GM12878 (cell line): Measurements from ENCODE around the gene GNB3. TPM values are rescaled to one million over a fixed set of nuclear protein-coding genes. Genes with fewer than 3 reads are reported as not detected.

Experiments used
- polyA plus RNA-seq, 11 experiments: library from polyadenylated mRNA; depleted of rRNA in 4 of 11; unstranded in 6 of 11; stranded (reverse) in 5 of 11; fragments of >200 nt; fragmentation: Nextera tagmentation in 4 of 11; fragmentation: Illumina TruSeq in 1 of 11; extraction: Ambion mirVana in 4 of 11; extraction: Trizol in 1 of 11; gene quantifications; 1 replicate in 1 of 11; 2 replicates in 10 of 11; pipeline versions ENCODE4 v1.2.1 to v1.2.3, GENCODE V29; 2011 to 2016; ENCODE audit warnings: inconsistent platforms in 2 of 11, missing spikeins in 2 of 11, low read depth in 1 of 11
- total RNA-seq, 4 experiments: library from RNA; depleted of rRNA in 3 of 4; stranded (reverse); fragments of >200 nt in 3 of 4; fragmentation: Illumina TruSeq in 1 of 4; extraction: Trizol in 1 of 4; gene quantifications; 2 replicates each; pipeline versions ENCODE4 v1.2.1 to v1.2.3, GENCODE V29; 2013 to 2021

The GNB3 gene
- total and polyA plus RNA-seq, 10 of the 15 experiments (the other 5 are each of a cell fraction or from before 2014, with no cell fraction given) = 0.05 to 1.1 (median 0.36) TPM

Other genes with a start within 250 kb of the GNB3 start
Only the 7 nearest of the 27 such genes appear.
- 0.40 and 0.49 TPM in 2 replicates for gene CD4, start 51.4 kb upstream of the GNB3 start, total RNA-seq (2014; rRNA removed)
- gene CD4, start 51.4 kb upstream of the GNB3 start, total RNA-seq (2014; rRNA removed; fragmentation: Illumina TruSeq; extraction: Trizol) = 0.60 and 0.81 TPM in 2 replicates
- 1.6 and 1.8 TPM in 2 replicates for gene CD4, start 51.4 kb upstream of the GNB3 start, total RNA-seq (2021)
- 0.27 and 0.29 TPM in 2 replicates for gene CD4, start 51.4 kb upstream of the GNB3 start, polyA plus RNA-seq (2011; rRNA removed)
- 1.5 and 2.4 TPM in 2 replicates for gene CD4, start 51.4 kb upstream of the GNB3 start, polyA plus RNA-seq (2014; fragmentation: Illumina TruSeq; extraction: Trizol)
- under 1 TPM; 0.49 to 0.85 TPM for gene CD4, start 51.4 kb upstream of the GNB3 start, polyA plus RNA-seq (2014; fragmentation: Nextera tagmentation; extraction: Ambion mirVana)
- 0.85 and 1.3 TPM in 2 replicates for gene CD4, start 51.4 kb upstream of the GNB3 start, polyA plus RNA-seq (2014; rRNA removed)
- gene CD4, start 51.4 kb upstream of the GNB3 start, polyA plus RNA-seq (2016; fragmentation: Nextera tagmentation; extraction: Ambion mirVana) = under 1 TPM; 0.24 to 0.57 TPM
- gene GPR162, start 19.1 kb upstream of the GNB3 start, total RNA-seq (2014; rRNA removed) = not detected in 2 replicates
- not detected in 2 replicates for gene GPR162, start 19.1 kb upstream of the GNB3 start, total RNA-seq (2014; rRNA removed; fragmentation: Illumina TruSeq; extraction: Trizol)
- not detected in 2 replicates for gene GPR162, start 19.1 kb upstream of the GNB3 start, total RNA-seq (2021)
- gene GPR162, start 19.1 kb upstream of the GNB3 start, polyA plus RNA-seq (2011; rRNA removed) = 0.09 TPM in 1 of 2 replicates, not detected in the other
- gene GPR162, start 19.1 kb upstream of the GNB3 start, polyA plus RNA-seq (2014; fragmentation: Illumina TruSeq; extraction: Trizol) = not detected in 2 replicates
- gene GPR162, start 19.1 kb upstream of the GNB3 start, polyA plus RNA-seq (2014; fragmentation: Nextera tagmentation; extraction: Ambion mirVana) = not detected
- gene GPR162, start 19.1 kb upstream of the GNB3 start, polyA plus RNA-seq (2014; rRNA removed) = not detected in 2 replicates
- gene GPR162, start 19.1 kb upstream of the GNB3 start, polyA plus RNA-seq (2016; fragmentation: Nextera tagmentation; extraction: Ambion mirVana) = not detected
- gene P3H3, start 12.5 kb upstream of the GNB3 start, total RNA-seq (2014; rRNA removed) = not detected in 2 replicates
- gene P3H3, start 12.5 kb upstream of the GNB3 start, total RNA-seq (2014; rRNA removed; fragmentation: Illumina TruSeq; extraction: Trizol) = not detected in 2 replicates
- gene P3H3, start 12.5 kb upstream of the GNB3 start, total RNA-seq (2021) = 0.13 and 0.21 TPM in 2 replicates
- gene P3H3, start 12.5 kb upstream of the GNB3 start, polyA plus RNA-seq (2011; rRNA removed) = 0.05 TPM in 1 of 2 replicates, not detected in the other
- 0.03 TPM in 1 of 2 replicates, not detected in the other for gene P3H3, start 12.5 kb upstream of the GNB3 start, polyA plus RNA-seq (2014; fragmentation: Illumina TruSeq; extraction: Trizol)
- not detected for gene P3H3, start 12.5 kb upstream of the GNB3 start, polyA plus RNA-seq (2014; fragmentation: Nextera tagmentation; extraction: Ambion mirVana)
- 0.23 TPM in 1 of 2 replicates, not detected in the other for gene P3H3, start 12.5 kb upstream of the GNB3 start, polyA plus RNA-seq (2014; rRNA removed)
- gene P3H3, start 12.5 kb upstream of the GNB3 start, polyA plus RNA-seq (2016; fragmentation: Nextera tagmentation; extraction: Ambion mirVana) = not detected
- 112 and 117 TPM in 2 replicates for gene CDCA3, start 10.4 kb downstream of the GNB3 start, total RNA-seq (2014; rRNA removed)
- gene CDCA3, start 10.4 kb downstream of the GNB3 start, total RNA-seq (2014; rRNA removed; fragmentation: Illumina TruSeq; extraction: Trizol) = 69.1 and 70.8 TPM in 2 replicates
- gene CDCA3, start 10.4 kb downstream of the GNB3 start, total RNA-seq (2021) = 68.6 and 72.7 TPM in 2 replicates
- gene CDCA3, start 10.4 kb downstream of the GNB3 start, polyA plus RNA-seq (2011; rRNA removed) = 70.1 and 82.6 TPM in 2 replicates
- 103 and 113 TPM in 2 replicates for gene CDCA3, start 10.4 kb downstream of the GNB3 start, polyA plus RNA-seq (2014; fragmentation: Illumina TruSeq; extraction: Trizol)
- gene CDCA3, start 10.4 kb downstream of the GNB3 start, polyA plus RNA-seq (2014; fragmentation: Nextera tagmentation; extraction: Ambion mirVana) = 10 to 100 TPM; 34.5 to 47.3 TPM
- 138 and 148 TPM in 2 replicates for gene CDCA3, start 10.4 kb downstream of the GNB3 start, polyA plus RNA-seq (2014; rRNA removed)
- 100 to 1,000 TPM; 131 to 132 TPM for gene CDCA3, start 10.4 kb downstream of the GNB3 start, polyA plus RNA-seq (2016; fragmentation: Nextera tagmentation; extraction: Ambion mirVana)
- gene USP5, start 11.2 kb downstream of the GNB3 start, total RNA-seq (2014; rRNA removed) = 76.5 and 80.4 TPM in 2 replicates
- gene USP5, start 11.2 kb downstream of the GNB3 start, total RNA-seq (2014; rRNA removed; fragmentation: Illumina TruSeq; extraction: Trizol) = 49.5 and 51.2 TPM in 2 replicates
- gene USP5, start 11.2 kb downstream of the GNB3 start, total RNA-seq (2021) = 124 and 135 TPM in 2 replicates
- 32.5 and 68.4 TPM in 2 replicates for gene USP5, start 11.2 kb downstream of the GNB3 start, polyA plus RNA-seq (2011; rRNA removed)
- gene USP5, start 11.2 kb downstream of the GNB3 start, polyA plus RNA-seq (2014; fragmentation: Illumina TruSeq; extraction: Trizol) = 33.9 and 87.5 TPM in 2 replicates
- 1 to 10 TPM; 2.5 to 5.2 TPM for gene USP5, start 11.2 kb downstream of the GNB3 start, polyA plus RNA-seq (2014; fragmentation: Nextera tagmentation; extraction: Ambion mirVana)
- gene USP5, start 11.2 kb downstream of the GNB3 start, polyA plus RNA-seq (2014; rRNA removed) = 68.9 and 77.6 TPM in 2 replicates
- gene USP5, start 11.2 kb downstream of the GNB3 start, polyA plus RNA-seq (2016; fragmentation: Nextera tagmentation; extraction: Ambion mirVana) = 100 to 1,000 TPM; 110 to 112 TPM
- gene TPI1, start 26.6 kb downstream of the GNB3 start, total RNA-seq (2014; rRNA removed) = 1,631 and 1,672 TPM in 2 replicates
- 1,031 and 1,059 TPM in 2 replicates for gene TPI1, start 26.6 kb downstream of the GNB3 start, total RNA-seq (2014; rRNA removed; fragmentation: Illumina TruSeq; extraction: Trizol)
- gene TPI1, start 26.6 kb downstream of the GNB3 start, total RNA-seq (2021) = 916 and 925 TPM in 2 replicates
- 2,490 and 3,306 TPM in 2 replicates for gene TPI1, start 26.6 kb downstream of the GNB3 start, polyA plus RNA-seq (2011; rRNA removed)
- gene TPI1, start 26.6 kb downstream of the GNB3 start, polyA plus RNA-seq (2014; fragmentation: Illumina TruSeq; extraction: Trizol) = 1,383 and 1,555 TPM in 2 replicates
- gene TPI1, start 26.6 kb downstream of the GNB3 start, polyA plus RNA-seq (2014; fragmentation: Nextera tagmentation; extraction: Ambion mirVana) = 1,000 to 10,000 TPM; 5,044 to 7,349 TPM
- gene TPI1, start 26.6 kb downstream of the GNB3 start, polyA plus RNA-seq (2014; rRNA removed) = 993 and 1,045 TPM in 2 replicates
- 1,000 to 10,000 TPM; 1,723 to 1,836 TPM for gene TPI1, start 26.6 kb downstream of the GNB3 start, polyA plus RNA-seq (2016; fragmentation: Nextera tagmentation; extraction: Ambion mirVana)
- 4.2 and 5.6 TPM in 2 replicates for gene SPSB2, start 32.4 kb downstream of the GNB3 start, total RNA-seq (2014; rRNA removed)
- 1.8 and 2.0 TPM in 2 replicates for gene SPSB2, start 32.4 kb downstream of the GNB3 start, total RNA-seq (2014; rRNA removed; fragmentation: Illumina TruSeq; extraction: Trizol)
- gene SPSB2, start 32.4 kb downstream of the GNB3 start, total RNA-seq (2021) = 3.4 and 3.9 TPM in 2 replicates
- gene SPSB2, start 32.4 kb downstream of the GNB3 start, polyA plus RNA-seq (2011; rRNA removed) = 0.29 and 0.58 TPM in 2 replicates
- 0.24 and 0.56 TPM in 2 replicates for gene SPSB2, start 32.4 kb downstream of the GNB3 start, polyA plus RNA-seq (2014; fragmentation: Illumina TruSeq; extraction: Trizol)
- gene SPSB2, start 32.4 kb downstream of the GNB3 start, polyA plus RNA-seq (2014; fragmentation: Nextera tagmentation; extraction: Ambion mirVana) = under 1 TPM; 0.08 to 0.24 TPM
- gene SPSB2, start 32.4 kb downstream of the GNB3 start, polyA plus RNA-seq (2014; rRNA removed) = 4.9 and 5.6 TPM in 2 replicates
- 1 to 10 TPM; 4.7 to 5.3 TPM for gene SPSB2, start 32.4 kb downstream of the GNB3 start, polyA plus RNA-seq (2016; fragmentation: Nextera tagmentation; extraction: Ambion mirVana)